ENCODE results near the gene ASCC3. TPM values are rescaled to one million over a fixed set of nuclear protein-coding genes. Genes with fewer than 3 reads are reported as not detected.

The ASCC3 gene
- total and polyA plus RNA-seq, 2 experiments from 2014 or later = 92.9 to 129 TPM

- no peak for TF ChIP-seq EZH2phosphoT487 (IDR thresholded peaks at IDR 0.05; ENCODE audit: unreplicated experiment)
- no peak for TF ChIP-seq POLR2AphosphoS5 (IDR thresholded peaks at IDR 0.05; ENCODE audit: low read depth)
- TF ChIP-seq ZNF114 (CRISPR knock-in tag; IDR thresholded peaks at IDR 0.05) = no peak
- no peak for TF ChIP-seq EZH2 (IDR thresholded peaks at IDR 0.05; ENCODE audit: low read depth, unreplicated experiment)
- TF ChIP-seq CREB1 (CRISPR knock-in tag; IDR thresholded peaks at IDR 0.05; ENCODE audit: low read depth) = no peak
These were observed 4.9 kb downstream of the ASCC3 start (continued) for GRCh38 chr6:100876251-100876650.

GRCh38 chr6:100865525-100865924 lies 15.6 kb downstream of the ASCC3 start:
- Histone ChIP-seq H4K20me1 (replicated peaks; ENCODE audit: insufficient read depth) (no peaks in the 10 kb centered on the region; the same call in 1 of the 2 replicates), H3K27ac (ENCODE audit: low read depth) (no peak overlapping the region), H3K27me3 (ENCODE audit: insufficient read depth) (no peaks in the 10 kb centered on the region), H3K79me2 (replicated peaks; ENCODE audit: insufficient read depth) (peaks cover 35% of the 10 kb centered on the region), H3K9me2 (ENCODE audit: insufficient read depth) (no peaks in the 10 kb centered on the region), H3K4me1 (ENCODE audit: insufficient read depth) (no peaks in the 10 kb centered on the region), H2AFZ (no peak overlapping the region), H3K4me3 (no peak overlapping the region), H3K4me2 (no peak overlapping the region), H3K36me3 (ENCODE audit: insufficient read depth) (peaks cover 8% of the 10 kb centered on the region; the same call in 1 of the 2 replicates), H3F3A (replicated peaks; ENCODE audit: low read depth) (no peaks in the 10 kb centered on the region)
- Mint-ChIP-seq H3K27me3 (ENCODE audit: insufficient read depth, low read depth, poor library complexity) (no peaks in the 10 kb centered on the region), H3K4me3 (no peak overlapping the region), H3K36me3 (ENCODE audit: low read depth) (peaks cover 29% of the 10 kb centered on the region), H3K9me3 (no peaks in the 10 kb centered on the region), H3K4me1 (peaks cover 6% of the 10 kb centered on the region; the same call in 2 of the 3 replicates), H3K27ac (no peak overlapping the region)
- ATAC-seq = no peak
- TF ChIP-seq ZNF331 (CRISPR knock-in tag; IDR thresholded peaks at IDR 0.05; ENCODE audit: low read depth) (no peak), EZH2 (IDR thresholded peaks at IDR 0.05; ENCODE audit: low read depth, unreplicated experiment) (no peak), ETS1 (IDR thresholded peaks at IDR 0.05) (no peak), STAT1 (IDR thresholded peaks at IDR 0.05; ENCODE audit: unreplicated experiment) (no peak), CTCF (conservative IDR thresholded peaks at IDR 0.05; ENCODE audit: low read depth in 2 of 2) (no peak), ZNF462 (CRISPR knock-in tag; IDR thresholded peaks at IDR 0.05) (no peak), CREB1 (CRISPR knock-in tag; IDR thresholded peaks at IDR 0.05; ENCODE audit: low read depth) (no peak), JUNB (IDR thresholded peaks at IDR 0.05; ENCODE audit: unreplicated experiment) (no peak), EZH2phosphoT487 (IDR thresholded peaks at IDR 0.05; ENCODE audit: unreplicated experiment) (no peak), ZNF114 (CRISPR knock-in tag; IDR thresholded peaks at IDR 0.05) (no peak), REST (IDR thresholded peaks at IDR 0.05; ENCODE audit: unreplicated experiment) (no peak), POLR2AphosphoS5 (IDR thresholded peaks at IDR 0.05; ENCODE audit: low read depth) (no peak), NANOG (IDR thresholded peaks at IDR 0.05; ENCODE audit: borderline replicate concordance) (no peak)
- DNase-seq (ENCODE audit: low spot score) = no peak

Data from GM23338 (cell line).